Stomach (tissue), 4 donors: Measurements from ENCODE around the gene IVL.

ENCODE experiments used
- EP300 ChIP-seq: sonication (generic); formaldehyde crosslinking; IDR thresholded peaks from one replicate; pipeline ENCODE4 v1.6.1; 2017; ENCODE audit warnings: antibody characterized with exemption
- POLR2A ChIP-seq, 4 donors: fragments of 450-650 bp; IDR thresholded peaks; one replicate each; pipeline ENCODE4 v1.6.1; 2016; ENCODE audit warnings: antibody characterized with exemption in 4 of 4, control low read depth in 2 of 4, mild to moderate bottlenecking in 1 of 4, moderate library complexity in 1 of 4

DNA sequence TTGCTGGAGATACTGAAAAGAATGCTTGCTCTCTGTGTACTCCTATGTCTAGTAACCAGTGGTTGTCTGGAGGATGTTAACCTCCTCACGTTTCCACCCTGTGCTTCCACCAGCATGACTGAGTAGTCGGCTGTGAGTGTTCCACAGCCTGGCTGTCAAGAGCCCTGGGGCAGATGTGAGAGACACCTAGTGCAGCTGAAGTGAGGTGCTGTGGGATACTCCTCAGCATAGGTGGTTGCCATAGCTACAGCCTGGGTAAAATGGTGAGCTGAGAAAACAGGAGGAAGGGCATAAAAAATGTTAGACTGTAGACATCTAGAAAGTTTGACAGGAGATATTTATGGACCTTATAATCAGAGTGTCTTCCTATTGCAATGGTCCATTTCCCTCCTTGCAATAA is 15.8 kb downstream of the IVL start:
- TF ChIP-seq EP300 = no peak
- TF ChIP-seq POLR2A (IDR thresholded peaks at IDR 0.05) = no peak
